Small intestine (tissue), 16 donors: Measurements from ENCODE around the gene NAT16. TPM values are rescaled to one million over a fixed set of nuclear protein-coding genes. Genes with fewer than 3 reads are reported as not detected.

Source experiments
- DNase-seq, 2 donors: peaks; one replicate each; pipeline versions ENCODE4 v3.0.0 to v3.0.0-alpha.2; 2013
- FAIRE-seq: peaks from 2 replicates; lab custom pipeline; 2012; peaks lifted over from hg19 to GRCh38; lab: Jason Lieb, UNC
- H3K27ac ChIP-seq, 3 donors: one replicate each; pipeline ENCODE4 v1.5.1; 2013; ENCODE audit warnings: low read length in 2 of 3, mild to moderate bottlenecking in 2 of 3, control low read depth in 1 of 3, inconsistent platforms in 1 of 3, low read depth in 1 of 3, moderate library complexity in 1 of 3
- H3K27me3 ChIP-seq, 3 donors: one replicate each; pipeline ENCODE4 v1.6.1; 2013; ENCODE audit warnings: low read length in 3 of 3, inconsistent platforms in 1 of 3; ENCODE audit not compliant: control insufficient read depth in 3 of 3, insufficient read depth in 3 of 3
- H3K36me3 ChIP-seq, 3 donors: one replicate each; pipeline ENCODE4 v1.6.1; 2013; ENCODE audit warnings: low read length in 3 of 3, inconsistent platforms in 1 of 3, low read depth in 1 of 3, mild to moderate bottlenecking in 1 of 3, moderate library complexity in 1 of 3; ENCODE audit not compliant: control insufficient read depth in 3 of 3, insufficient read depth in 2 of 3
- H3K4me1 ChIP-seq, 3 donors: one replicate each; pipeline ENCODE4 v1.6.1; 2013; ENCODE audit warnings: low read length in 2 of 3, inconsistent platforms in 1 of 3, low read depth in 1 of 3, mild to moderate bottlenecking in 1 of 3, moderate library complexity in 1 of 3; ENCODE audit not compliant: control insufficient read depth in 3 of 3, insufficient read depth in 2 of 3
- H3K4me3 ChIP-seq, 3 donors: one replicate each; pipeline ENCODE4 v1.5.1; 2013; ENCODE audit warnings: low read length in 3 of 3, control low read depth in 1 of 3, inconsistent platforms in 1 of 3, low read depth in 1 of 3, mild to moderate bottlenecking in 1 of 3, moderate library complexity in 1 of 3
- H3K9me3 ChIP-seq, 2 donors: one replicate each; pipeline ENCODE4 v1.6.1; 2013; ENCODE audit warnings: low read depth in 1 of 2, low read length in 1 of 2; ENCODE audit not compliant: control insufficient read depth in 2 of 2, insufficient read depth in 1 of 2
- WGBS, 3 donors: extraction: QIAGEN DNeasy Blood & Tissue Kit; methylation state at CpG; one replicate each; pipeline ENCODE4 v1.1.7; 2013; 5-methylcytosine and 5-hydroxymethylcytosine counted together
- long read RNA-seq, 10 donors: transcript quantifications; one replicate each; lab custom pipeline, GENCODE V29; 2026
- polyA plus RNA-seq, 4 donors: library from polyadenylated mRNA; stranded (reverse) in 3 of 4; unstranded in 1 of 4; fragments of 200-250 nt in 3 of 4; fragments of 120-200 nt in 1 of 4; gene quantifications; one replicate each; pipeline versions ENCODE4 v1.2.1 to v1.2.3, GENCODE V29; 2013
- donor health status: healthy with polysubstance abuse.
- donor health status: control.
- donor health status: control.
- donor health status: Bipolar disorder and iron deficiency.
- donor health status: healthy.

NAT16 gene
- under 1 TPM in 2 of 4 donors, not detected in 2; 0.04 to 0.10 TPM for polyA plus RNA-seq
- long read RNA-seq, donor 1: 0 reads
- long read RNA-seq, donor 2: 0 reads
- long read RNA-seq, donor 3: 0 reads
- long read RNA-seq, donor 4: 0 reads
- long read RNA-seq, donor 5: 0 reads
- long read RNA-seq, donor 6: 0 reads
- long read RNA-seq, donor 7: 0 reads
- long read RNA-seq, donor 8: 0 reads
- long read RNA-seq, donor 9: 0 reads
- long read RNA-seq, donor 10: 0 reads

GRCh38 chr7:101180130-101180755 is at the start of gene NAT16:
NAT16 (minus strand) TSS chr7:101180293; CDS start chr7:101174807, 5,486 bp downstream.
- FAIRE-seq: no peak
- H3K27ac ChIP-seq: no peak within 1 kb of the TSS
- peaks cover 0 to 7% (median 3%) of the 10 kb centered on the region in 3 donors for H3K4me1 ChIP-seq
- H3K9me3 ChIP-seq: no peaks in the 10 kb centered on the region
- H3K4me3 ChIP-seq: peak within 1 kb of the TSS in 1 of 3 donors; percentile 13
- no peak for DNase-seq
- H3K27me3 ChIP-seq: peaks cover 10 to 68% (median 32%) of the 10 kb centered on the region in 3 donors
- 2 to 3% (median 3%) methylated on average over 21 to 56 of the region's 56 CpGs for WGBS, 3 donors
- H3K36me3 ChIP-seq: no peaks in the 10 kb centered on the region

- 86 to 91% (median 90%) methylated on average over 9 of the region's 9 CpGs for WGBS, 3 donors
- Histone ChIP-seq H3K27me3 (no peaks in the 10 kb centered on the region), H3K27ac (no peak overlapping the region), H3K9me3 (no peaks in the 10 kb centered on the region), H3K4me1 (peaks cover 0 to 12% (median 0%) of the 10 kb centered on the region in 3 donors), H3K36me3 (peaks cover 8 to 85% (median 16%) of the 10 kb centered on the region in 3 donors), H3K4me3 (no peak overlapping the region)
- FAIRE-seq (no peak), DNase-seq (peak in 1 of 2 donors; percentile 52)
These were observed 46.6 kb upstream of the NAT16 start for GRCh38 chr7:101226721-101227120.

GRCh38 chr7:101225650-101226049 is 45.6 kb upstream of the NAT16 start:
- DNase-seq (no peak), FAIRE-seq (no peak)
- Histone ChIP-seq H3K4me3 (no peak overlapping the region), H3K9me3 (no peaks in the 10 kb centered on the region), H3K27me3 (no peaks in the 10 kb centered on the region), H3K27ac (no peak overlapping the region), H3K36me3 (peaks cover 8 to 83% (median 16%) of the 10 kb centered on the region in 3 donors), H3K4me1 (peaks cover 0 to 3% (median 0%) of the 10 kb centered on the region in 3 donors)
- WGBS, 3 donors: 94 to 96% (median 95%) methylated on average over 6 of the region's 6 CpGs

- WGBS, 3 donors: 94 to 99% (median 97%) methylated on average over 12 to 15 of the region's 15 CpGs
- DNase-seq: no peak
- Histone ChIP-seq H3K36me3 (peaks cover 8 to 71% (median 16%) of the 10 kb centered on the region in 3 donors), H3K27ac (no peak overlapping the region), H3K4me1 (peaks cover 0 to 21% (median 2%) of the 10 kb centered on the region in 3 donors), H3K9me3 (no peaks in the 10 kb centered on the region), H3K4me3 (no peak overlapping the region), H3K27me3 (no peaks in the 10 kb centered on the region)
- no peak for FAIRE-seq
These were observed 43.4 kb upstream of the NAT16 start for GRCh38 chr7:101223528-101223927.

- H3K27me3 ChIP-seq: no peaks in the 10 kb centered on the region
- WGBS, 3 donors: 88 to 96% (median 95%) methylated on average over 27 of the region's 27 CpGs
- no peak overlapping the region for H3K4me3 ChIP-seq
- H3K9me3 ChIP-seq: no peaks in the 10 kb centered on the region
- no peak overlapping the region for H3K27ac ChIP-seq
- FAIRE-seq (no peak), DNase-seq (no peak)
- H3K36me3 ChIP-seq: peaks cover 8 to 61% (median 10%) of the 10 kb centered on the region in 3 donors
- H3K4me1 ChIP-seq: peaks cover 0 to 23% (median 2%) of the 10 kb centered on the region in 3 donors
These were observed 42.3 kb upstream of the NAT16 start for GRCh38 chr7:101222275-101222830.

DNA sequence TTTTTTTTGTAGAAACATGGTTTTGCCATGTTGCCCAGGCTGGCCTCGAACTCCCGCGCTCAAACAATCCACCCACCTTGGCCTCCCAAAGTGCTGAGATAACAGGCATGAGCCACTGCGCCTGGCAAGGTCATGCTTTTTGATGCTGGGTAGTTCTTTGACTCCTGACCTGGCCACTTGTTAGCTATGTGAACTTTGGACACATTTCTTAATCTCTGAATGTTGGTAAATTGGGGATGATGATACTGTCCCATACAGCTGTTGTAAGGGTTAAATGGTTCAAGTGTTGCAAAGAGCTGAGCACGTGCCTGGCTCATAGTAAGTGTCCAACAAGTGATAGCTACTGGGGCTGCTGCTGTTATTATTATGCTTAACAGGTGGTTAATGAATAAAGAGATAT is 40.2 kb upstream of the NAT16 start:
- Histone ChIP-seq H3K4me1 (peaks cover 0 to 31% (median 5%) of the 10 kb centered on the region in 3 donors), H3K36me3 (peaks cover 8 to 54% (median 12%) of the 10 kb centered on the region in 3 donors), H3K4me3 (no peak overlapping the region), H3K27me3 (no peaks in the 10 kb centered on the region), H3K9me3 (no peaks in the 10 kb centered on the region), H3K27ac (peak overlapping the region in 1 of 3 donors; percentile 50)
- DNase-seq (peak; percentile 68 to 73), FAIRE-seq (no peak)
- 50 to 73% (median 51%) methylated on average over 5 of the region's 5 CpGs for WGBS, 3 donors

- FAIRE-seq: no peak
- Histone ChIP-seq H3K4me3 (peak overlapping the region; percentile 39 to 73 (median 69)), H3K9me3 (no peaks in the 10 kb centered on the region), H3K4me1 (peaks cover 0 to 31% (median 5%) of the 10 kb centered on the region in 3 donors), H3K36me3 (peaks cover 3 to 54% (median 5%) of the 10 kb centered on the region in 3 donors), H3K27ac (peak overlapping the region; percentile 78 to 99 (median 98)), H3K27me3 (no peaks in the 10 kb centered on the region)
- DNase-seq: peak; percentile 41 to 65
- WGBS, 3 donors: 4 to 5% (median 4%) methylated on average over 26 of the region's 26 CpGs
These were observed 38.4 kb upstream of the NAT16 start for GRCh38 chr7:101218236-101219125.
